Measurements from ENCODE around the gene AGER. TPM values are rescaled to one million over a fixed set of nuclear protein-coding genes. Genes with fewer than 3 reads are reported as not detected.
"Not testable (repeated sequence)": the region's sequence is repeated elsewhere in the genome, so short reads cannot be mapped to it uniquely, and the experiment has no call there.

Gene AGER
- polyA plus RNA-seq, 1 donor from 2014 or later: 0.58 TPM

DNA sequence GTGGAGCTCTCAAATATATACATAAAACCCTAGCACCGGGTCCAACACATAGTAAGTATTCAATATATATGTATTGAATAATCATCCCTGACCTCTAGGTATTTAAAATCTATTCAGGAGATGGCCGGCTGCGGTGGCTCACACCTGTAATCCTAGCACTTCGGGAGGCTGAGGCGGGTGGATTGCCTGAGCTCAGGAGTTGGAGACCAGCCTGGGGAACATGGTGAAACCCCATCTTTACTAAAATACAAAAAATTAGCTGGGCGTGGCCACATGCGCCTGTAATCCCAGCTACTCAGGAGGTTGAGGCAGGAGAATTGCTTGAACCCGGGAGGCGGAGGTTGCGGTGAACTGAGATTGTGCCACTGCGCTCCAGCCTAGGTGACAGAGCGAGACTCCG lies 9.0 kb upstream of the AGER start:
- H3K27me3 Mint-ChIP-seq, H3K36me3 Mint-ChIP-seq, H3K9me3 Mint-ChIP-seq: not testable (repeated sequence)
- Mint-ChIP-seq H3K4me1 (peaks cover 30 to 34% (median 31%) of the 10 kb centered on the region in 3 donors), H3K4me3 (peak overlapping the region; percentile 92 to 99 (median 96)), H3K27ac (peak overlapping the region; percentile 96 to 99 (median 96))

DNA sequence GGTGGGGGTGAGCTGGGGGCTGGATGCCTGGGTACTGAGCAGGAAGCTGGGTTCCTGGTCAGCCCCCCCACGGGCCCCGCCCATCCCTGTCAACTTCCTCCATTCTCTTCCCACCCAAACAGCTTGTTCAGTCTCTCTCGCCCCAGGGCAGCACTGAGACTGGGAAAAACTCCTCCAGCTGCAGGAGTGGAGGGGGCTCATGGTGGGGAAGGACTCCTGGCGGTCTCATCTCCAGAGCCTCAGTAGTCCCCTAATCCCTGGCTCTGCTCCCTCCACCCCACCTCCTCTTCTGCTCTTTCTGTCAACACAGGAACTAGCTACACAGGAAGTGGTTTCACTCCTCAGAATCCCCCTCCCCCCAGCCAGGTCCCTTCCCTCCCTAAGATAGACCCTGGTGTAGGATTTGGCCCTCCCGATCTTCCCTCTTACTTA lies 8.6 kb upstream of the AGER start, which contains the start of gene GPSM3:
GPSM3 (minus strand) TSS at position 36 of the 432 bp plus-strand sequence. CDS start 130 bp downstream, outside the sequence.
- Mint-ChIP-seq H3K27ac (peak within 1 kb of the TSS; percentile 96 to 99 (median 96)), H3K27me3 (no peaks in the 10 kb centered on the region), H3K4me3 (peak within 1 kb of the TSS; percentile 92 to 99 (median 96))

DNA sequence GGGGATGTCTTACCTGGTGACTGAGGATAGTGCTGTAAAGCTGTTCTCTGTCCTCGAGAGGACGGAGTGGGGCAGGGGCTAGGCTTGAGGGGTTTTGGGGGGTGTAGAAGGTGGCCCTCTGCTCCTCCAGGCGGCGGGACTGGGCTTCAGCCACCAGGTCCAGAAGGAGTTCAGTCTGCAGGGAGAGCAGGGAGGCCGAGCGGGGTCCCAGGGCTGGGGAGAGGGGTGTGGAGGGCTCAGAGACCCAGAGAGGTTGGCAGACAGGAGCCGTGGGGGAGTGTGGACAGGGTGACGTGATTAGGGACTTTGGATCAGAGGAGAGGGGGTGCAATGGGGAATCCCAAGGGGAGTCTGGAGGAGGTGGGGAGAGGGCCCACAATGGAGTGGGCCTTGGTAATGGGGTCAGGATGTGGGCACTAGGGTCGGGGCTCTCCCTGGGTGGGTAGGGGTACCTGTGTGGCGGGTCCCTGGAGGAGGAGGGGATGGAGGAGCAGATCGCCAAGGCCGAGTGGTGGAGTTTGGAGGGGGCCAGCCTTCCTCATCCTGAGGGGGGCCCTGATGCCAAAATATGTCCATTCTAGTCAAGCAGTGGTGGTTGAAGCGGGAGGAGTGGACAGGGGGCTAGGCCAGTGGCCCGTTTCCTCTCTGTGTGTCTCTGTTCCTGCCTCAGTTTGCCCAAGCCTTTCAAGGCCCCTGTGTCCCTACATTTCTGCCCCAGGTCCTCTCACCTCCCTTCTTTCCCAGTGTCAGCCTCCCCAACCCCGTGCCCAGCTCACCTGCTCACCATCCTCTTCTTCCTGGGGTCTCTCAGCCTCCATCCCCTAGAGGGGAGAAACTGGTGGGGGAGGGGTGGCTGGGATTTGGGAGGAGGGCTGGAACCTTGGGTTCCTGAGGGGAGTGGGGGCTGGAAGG lies 7.9 kb upstream of the AGER start:
- Mint-ChIP-seq H3K36me3 (peaks cover 3% of the 10 kb centered on the region), H3K27me3 (no peaks in the 10 kb centered on the region), H3K4me1 (peaks cover 34 to 36% (median 35%) of the 10 kb centered on the region in 3 donors), H3K9me3 (no peaks in the 10 kb centered on the region), H3K4me3 (peak overlapping the region; percentile 92 to 99 (median 96)), H3K27ac (peak overlapping the region; percentile 96 to 99 (median 96))

More for the DNA sequence above, 8.6 kb upstream of the AGER start, which contains the start of gene GPSM3:
- peaks cover 31 to 34% (median 32%) of the 10 kb centered on the region in 3 donors for H3K4me1 Mint-ChIP-seq
- peaks cover 3% of the 10 kb centered on the region for H3K36me3 Mint-ChIP-seq
- no peaks in the 10 kb centered on the region for H3K9me3 Mint-ChIP-seq

DNA sequence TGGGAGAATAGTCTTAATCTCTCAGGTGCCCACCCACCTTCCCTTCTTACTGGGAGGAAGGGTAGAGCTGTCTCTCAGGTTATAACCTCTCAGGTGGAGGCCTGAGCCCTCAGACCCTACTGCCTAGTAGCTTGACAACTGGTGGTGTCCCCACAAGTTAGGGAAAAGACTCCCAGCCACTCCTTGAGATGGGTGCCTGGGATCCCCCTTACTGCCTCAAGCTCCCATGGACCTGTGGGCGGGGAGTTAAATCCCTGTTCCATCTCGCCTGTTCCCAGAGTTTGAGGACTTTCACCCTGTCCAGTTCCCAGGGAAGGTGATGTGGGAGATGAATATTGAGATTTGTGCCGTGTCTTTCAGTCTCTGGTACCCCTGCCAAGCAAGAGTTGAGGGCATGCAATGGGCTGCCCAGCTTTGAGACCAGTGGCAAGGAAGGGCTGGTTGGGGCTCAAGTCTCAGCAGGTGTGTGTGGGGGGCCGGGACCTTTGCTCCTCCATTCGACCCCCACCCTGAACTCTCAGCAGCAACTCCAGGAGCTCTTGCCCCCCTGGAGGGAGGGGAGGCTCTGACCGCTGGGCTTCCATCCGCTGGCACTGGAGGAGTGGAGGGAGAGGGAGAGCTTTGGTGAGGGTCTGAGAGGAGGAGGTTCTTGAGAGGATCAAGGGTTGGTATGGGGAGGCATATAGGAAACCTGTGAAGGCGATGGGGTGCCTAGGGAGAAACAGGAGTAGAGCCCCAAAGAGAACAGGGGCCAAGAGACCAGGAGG lies 7.0 kb upstream of the AGER start:
- H3K36me3 Mint-ChIP-seq: peaks cover 3% of the 10 kb centered on the region
- H3K27me3 Mint-ChIP-seq: no peaks in the 10 kb centered on the region
- H3K4me1 Mint-ChIP-seq: peaks cover 38 to 41% (median 40%) of the 10 kb centered on the region in 3 donors
- peak overlapping the region; percentile 92 to 99 (median 96) for H3K4me3 Mint-ChIP-seq
- H3K27ac Mint-ChIP-seq: peak overlapping the region; percentile 96 to 99 (median 96)
- no peaks in the 10 kb centered on the region for H3K9me3 Mint-ChIP-seq

DNA sequence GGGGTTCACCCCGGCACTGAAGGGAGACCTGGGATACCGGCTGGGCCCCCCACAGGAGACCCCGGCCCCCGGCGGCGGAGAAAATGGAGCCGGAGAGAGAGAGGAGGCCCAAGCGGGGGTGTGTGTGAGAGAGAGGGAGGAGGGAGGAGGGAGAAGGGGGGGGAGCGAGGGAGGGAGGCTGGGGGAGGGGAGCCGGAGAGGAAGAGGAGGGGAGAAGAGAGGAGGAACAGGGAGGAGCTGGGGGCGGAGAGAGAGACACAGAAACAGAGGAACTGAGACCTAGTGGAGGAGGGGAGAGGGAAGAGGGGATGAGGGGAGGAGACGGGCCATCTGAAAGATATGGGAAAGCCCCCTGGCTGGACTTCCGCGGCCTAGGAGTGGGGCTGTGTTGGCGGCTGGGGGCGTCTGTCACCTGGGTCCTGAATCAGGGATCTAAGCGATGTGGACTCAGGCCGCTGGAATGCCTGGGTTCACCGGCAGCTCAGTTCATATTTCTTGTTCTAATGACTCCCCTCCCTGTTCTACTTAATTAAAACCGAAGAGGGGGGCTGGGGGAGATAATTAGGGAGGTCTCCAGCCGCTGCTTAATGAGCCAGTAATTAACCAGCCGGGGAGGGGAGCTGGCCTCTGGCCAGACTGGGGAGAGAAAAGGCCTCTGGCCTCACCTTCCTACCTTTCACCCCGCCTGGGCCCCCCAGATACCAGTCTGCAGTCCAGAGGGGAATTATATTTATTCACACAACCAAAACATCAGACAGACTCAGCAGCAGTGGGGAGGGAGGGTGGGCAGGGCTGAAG lies 6.2 kb upstream of the AGER start, which contains the start of gene PBX2:
PBX2 (minus strand) TSS at position 149 of the 798 bp plus-strand sequence. CDS start 287 bp downstream, outside the sequence.
- H3K36me3 Mint-ChIP-seq: peaks cover 3% of the 10 kb centered on the region
- H3K9me3 Mint-ChIP-seq: no peaks in the 10 kb centered on the region
- H3K4me1 Mint-ChIP-seq: peaks cover 41 to 44% (median 44%) of the 10 kb centered on the region in 3 donors
- peak within 1 kb of the TSS; percentile 93 to 99 (median 96) for H3K4me3 Mint-ChIP-seq
- no peaks in the 10 kb centered on the region for H3K27me3 Mint-ChIP-seq
- peak within 1 kb of the TSS; percentile 97 to 99 (median 98) for H3K27ac Mint-ChIP-seq

DNA sequence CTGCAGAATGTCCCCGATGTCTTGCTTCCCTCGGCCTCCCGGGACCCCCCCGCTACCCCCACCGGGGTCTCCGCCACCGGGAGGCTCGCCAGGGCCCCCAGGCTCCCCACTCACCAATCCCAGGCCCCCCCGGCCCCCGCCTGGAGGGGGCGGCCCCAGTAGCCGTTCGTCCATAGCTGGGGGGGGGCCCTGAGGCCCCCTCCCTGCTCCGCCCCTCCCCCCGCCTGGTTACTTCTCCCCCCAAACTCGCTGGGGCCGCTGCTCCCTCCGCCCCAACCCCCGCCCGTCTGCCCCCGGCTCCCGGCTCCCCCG lies 5.6 kb upstream of the AGER start:
- Mint-ChIP-seq H3K27me3 (no peaks in the 10 kb centered on the region), H3K27ac (peak overlapping the region; percentile 90 to 99 (median 98)), H3K9me3 (no peaks in the 10 kb centered on the region), H3K36me3 (peaks cover 3% of the 10 kb centered on the region), H3K4me1 (peaks cover 37 to 38% (median 38%) of the 10 kb centered on the region in 3 donors), H3K4me3 (peak overlapping the region; percentile 86 to 98 (median 94))

DNA sequence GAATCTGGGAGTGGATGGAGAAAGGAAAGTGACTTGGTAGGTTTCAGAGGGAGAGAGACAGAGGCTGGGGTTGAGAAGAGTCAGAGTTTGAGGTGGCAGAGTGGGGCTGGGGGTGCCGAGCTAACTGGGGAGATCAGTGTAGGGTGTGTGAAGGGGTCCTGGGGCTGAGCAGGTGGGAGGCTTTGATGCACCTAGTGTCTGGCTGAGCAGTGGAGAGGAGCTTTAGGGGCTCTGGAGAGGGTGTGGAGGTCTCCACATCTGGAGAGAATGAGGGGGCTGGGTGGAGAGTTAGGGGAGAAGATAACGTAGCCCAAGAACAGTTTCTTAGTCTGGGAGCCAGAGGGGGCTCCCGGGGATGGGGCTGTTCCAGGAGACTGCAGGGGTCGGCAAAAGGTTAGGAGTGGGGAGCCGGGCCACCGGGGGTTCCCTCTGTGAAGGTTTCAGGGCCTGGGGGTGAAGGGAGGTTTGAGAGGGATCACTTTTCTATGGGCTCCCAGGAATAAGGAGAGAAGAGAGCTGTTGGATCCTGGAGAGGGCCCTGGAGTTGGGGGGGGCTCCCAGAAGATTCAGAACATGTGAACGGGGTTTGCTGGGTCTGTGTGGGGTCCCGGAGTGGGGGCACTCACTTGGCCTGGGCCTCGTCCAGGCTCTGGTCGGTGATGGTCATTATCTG lies 5.2 kb upstream of the AGER start:
- Mint-ChIP-seq H3K4me3 (peak overlapping the region; percentile 86 to 97 (median 94)), H3K27ac (peak overlapping the region; percentile 90 to 98 (median 96)), H3K9me3 (no peaks in the 10 kb centered on the region), H3K36me3 (peaks cover 3% of the 10 kb centered on the region), H3K4me1 (peaks cover 33 to 37% (median 35%) of the 10 kb centered on the region in 3 donors), H3K27me3 (no peaks in the 10 kb centered on the region)

DNA sequence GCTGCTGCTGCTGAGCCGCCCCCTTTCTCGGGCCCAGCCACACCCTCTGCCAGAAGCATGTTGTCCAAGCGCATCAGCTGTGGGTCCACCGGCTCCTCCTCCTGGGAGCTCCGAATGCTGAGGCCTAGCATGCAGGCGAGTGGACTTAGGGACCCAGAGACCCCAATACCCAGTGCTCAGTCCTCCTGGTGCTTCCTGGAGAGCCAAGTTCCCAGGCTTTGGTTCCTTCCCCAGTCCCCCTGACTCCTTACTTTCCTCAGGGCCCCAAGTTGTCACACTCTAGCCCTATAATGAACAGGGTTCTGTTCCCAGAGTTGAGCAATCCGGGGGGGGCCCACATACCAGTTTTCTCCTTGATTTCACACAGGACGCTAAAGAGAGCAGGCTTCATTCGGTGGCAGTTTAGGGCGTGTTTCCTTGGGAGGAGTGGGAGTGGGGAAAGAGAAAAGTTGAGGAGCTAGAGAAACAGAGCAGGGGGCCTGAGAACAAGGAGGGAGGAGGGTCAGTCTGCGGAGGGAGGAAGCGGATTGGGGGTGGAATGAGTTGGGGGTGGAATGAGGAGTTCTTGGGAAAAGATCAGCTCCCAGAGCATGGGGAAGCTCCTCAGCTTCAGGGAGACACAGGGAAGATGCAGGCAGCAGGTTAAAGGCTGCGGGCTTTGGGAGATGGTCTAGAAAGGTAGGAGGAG lies 4.5 kb upstream of the AGER start:
- peaks cover 27 to 34% (median 28%) of the 10 kb centered on the region in 3 donors for H3K4me1 Mint-ChIP-seq
- H3K9me3 Mint-ChIP-seq: no peaks in the 10 kb centered on the region
- H3K36me3 Mint-ChIP-seq: peaks cover 3% of the 10 kb centered on the region

DNA sequence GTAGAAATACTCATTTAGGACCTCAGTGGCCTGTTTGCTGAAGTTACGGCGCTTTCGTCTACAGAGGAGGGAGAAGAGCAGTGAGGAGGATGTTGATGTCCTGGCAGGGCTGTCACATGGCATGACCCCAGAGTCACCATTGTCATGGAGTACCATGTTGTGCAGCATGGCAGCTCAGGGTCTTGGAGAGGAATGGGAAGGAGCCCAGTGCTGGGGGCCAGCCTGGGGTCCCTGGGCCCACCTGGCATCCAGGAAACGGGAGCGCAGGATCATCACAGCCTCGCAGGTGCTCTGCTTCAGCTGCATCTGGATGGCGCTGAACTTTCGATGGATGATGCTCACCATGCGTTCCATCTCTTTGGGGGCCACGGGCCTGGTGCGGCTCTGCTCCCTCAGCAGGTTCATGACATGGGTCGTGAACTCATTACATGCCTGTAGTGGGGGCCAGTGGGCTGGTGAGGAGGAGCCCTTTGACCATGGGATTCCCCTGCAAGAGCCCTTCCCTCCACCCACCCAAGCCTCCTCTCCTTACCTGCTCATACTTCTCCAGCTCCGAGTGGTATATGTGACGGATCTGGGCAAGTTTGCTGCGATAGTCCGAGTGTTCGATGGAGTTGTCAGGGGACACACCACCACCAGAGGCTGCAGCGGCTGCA lies 3.8 kb upstream of the AGER start:
- H3K4me1 Mint-ChIP-seq: peaks cover 24 to 31% (median 27%) of the 10 kb centered on the region in 3 donors

More for the DNA sequence above, 4.5 kb upstream of the AGER start:
- peak overlapping the region; percentile 86 to 97 (median 94) for H3K4me3 Mint-ChIP-seq
- H3K27me3 Mint-ChIP-seq: no peaks in the 10 kb centered on the region
- peak overlapping the region; percentile 90 to 98 (median 96) for H3K27ac Mint-ChIP-seq

DNA sequence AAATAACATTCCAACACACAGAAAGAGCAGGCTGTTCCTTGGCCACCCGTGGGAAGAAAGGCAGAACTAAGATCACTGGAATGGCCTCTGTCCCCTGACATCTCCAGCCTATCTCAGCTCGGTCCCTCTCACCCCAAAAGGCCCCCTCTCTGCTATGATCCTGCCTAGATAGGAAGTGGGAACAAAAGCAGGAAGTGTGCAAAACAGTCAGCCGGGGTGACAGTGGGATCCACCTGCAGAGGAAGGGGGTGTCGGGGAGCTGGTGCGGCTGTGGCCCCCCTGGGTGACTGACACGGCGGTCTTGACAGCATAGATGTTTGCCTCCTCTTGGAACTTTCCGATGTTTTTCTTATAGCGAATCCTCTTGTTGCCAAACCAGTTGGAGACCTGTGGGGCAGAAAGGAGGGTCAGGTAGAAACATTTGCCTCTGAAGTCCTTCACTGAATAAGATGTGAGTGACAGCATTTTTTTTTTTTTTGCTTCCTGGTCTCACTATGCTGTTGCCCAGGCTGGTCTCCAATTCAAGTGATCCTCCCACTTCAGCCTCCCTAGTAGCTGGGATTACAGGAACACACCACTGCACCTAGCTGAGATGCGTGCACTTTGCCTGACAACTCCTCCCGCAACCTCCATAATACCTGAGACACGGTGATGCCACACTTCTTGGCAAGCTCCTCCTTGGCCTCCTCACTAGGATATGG lies 3.1 kb upstream of the AGER start:
- peaks cover 24 to 31% (median 27%) of the 10 kb centered on the region in 3 donors for H3K4me1 Mint-ChIP-seq
- no peaks in the 10 kb centered on the region for H3K9me3 Mint-ChIP-seq
- no peaks in the 10 kb centered on the region for H3K27me3 Mint-ChIP-seq
- peak overlapping the region; percentile 93 to 98 (median 96) for H3K27ac Mint-ChIP-seq
- H3K4me3 Mint-ChIP-seq: peak overlapping the region; percentile 30 to 93 (median 84)
- H3K36me3 Mint-ChIP-seq: peaks cover 3% of the 10 kb centered on the region

More for the DNA sequence above, 3.8 kb upstream of the AGER start:
- peak overlapping the region in 3 of 4 donors; percentile 84 to 95 (median 93) for H3K4me3 Mint-ChIP-seq
- H3K27ac Mint-ChIP-seq: peak overlapping the region; percentile 71 to 98 (median 96)
- H3K27me3 Mint-ChIP-seq, H3K36me3 Mint-ChIP-seq, H3K9me3 Mint-ChIP-seq: not testable (repeated sequence)

DNA sequence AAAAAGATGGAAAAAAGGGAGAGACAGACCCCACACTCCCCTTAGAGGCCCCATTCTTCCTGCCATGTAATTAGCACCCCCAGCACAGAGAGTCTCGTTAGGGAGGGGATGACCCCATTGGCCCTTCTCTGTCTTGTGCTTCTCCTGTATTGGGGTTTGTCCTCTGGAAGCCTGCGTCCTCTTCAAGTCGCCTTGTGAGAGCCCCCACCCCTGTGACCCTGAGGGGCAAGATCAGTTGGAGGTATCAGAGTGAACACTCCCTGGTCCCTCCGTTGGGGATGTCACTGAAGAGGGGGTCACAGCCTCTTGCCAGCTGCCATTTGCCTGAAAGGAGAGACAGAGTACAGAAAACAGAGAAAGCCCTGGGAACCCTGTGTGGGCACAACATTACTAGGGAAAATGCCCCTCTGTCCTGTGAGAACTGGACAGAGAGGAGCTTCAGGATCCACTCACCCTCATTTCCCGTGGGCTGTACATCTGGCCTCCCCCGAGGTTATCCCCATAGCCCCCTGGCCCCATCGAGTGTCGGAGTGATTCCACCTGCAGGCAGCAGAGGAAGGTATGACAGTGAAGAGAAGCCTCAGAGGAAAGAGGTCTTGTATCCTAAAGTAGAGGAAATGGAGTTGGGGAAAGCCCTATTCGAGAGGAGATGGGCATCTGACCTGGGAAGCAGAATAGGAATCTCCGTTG lies 2.2 kb upstream of the AGER start:
- H3K4me1 Mint-ChIP-seq: peaks cover 24 to 31% (median 27%) of the 10 kb centered on the region in 3 donors
- not testable (repeated sequence) for H3K27me3 Mint-ChIP-seq, H3K36me3 Mint-ChIP-seq, H3K9me3 Mint-ChIP-seq
- peak overlapping the region; percentile 84 to 98 (median 93) for H3K27ac Mint-ChIP-seq
- H3K4me3 Mint-ChIP-seq: peak overlapping the region; percentile 30 to 93 (median 81)

DNA sequence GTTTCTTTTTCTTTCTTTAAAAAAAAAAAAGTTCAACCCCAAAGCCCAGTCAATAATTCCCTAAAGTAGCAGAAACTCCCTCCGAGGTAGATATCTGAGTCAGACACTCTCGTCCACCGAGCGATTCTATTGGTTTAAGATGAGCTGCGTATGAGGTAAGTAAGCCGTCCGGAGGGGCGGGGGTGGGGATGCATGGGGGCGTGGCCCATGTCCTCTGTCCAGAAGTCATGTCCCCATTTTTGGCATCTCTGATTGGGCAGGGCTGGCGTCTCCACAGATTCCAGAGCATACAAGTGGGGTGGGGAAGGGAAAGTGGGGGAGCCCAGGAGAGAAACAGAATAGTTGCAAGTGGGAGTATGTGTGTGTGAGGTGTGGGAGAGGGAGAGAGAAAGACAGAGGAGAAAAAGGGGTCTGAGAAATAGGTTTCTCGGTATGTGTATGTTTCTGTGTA lies 1.7 kb upstream of the AGER start:
- not testable (repeated sequence) for H3K36me3 Mint-ChIP-seq, H3K9me3 Mint-ChIP-seq, H3K27me3 Mint-ChIP-seq
- Mint-ChIP-seq H3K27ac (peak overlapping the region; percentile 84 to 98 (median 93)), H3K4me1 (peaks cover 24 to 33% (median 29%) of the 10 kb centered on the region in 3 donors), H3K4me3 (peak overlapping the region; percentile 44 to 93 (median 80))
